Psoas muscle (tissue), 8 donors: ENCODE results near the gene UCK2. TPM values are rescaled to one million over a fixed set of nuclear protein-coding genes. Genes with fewer than 3 reads are reported as not detected.

Experiments
- ATAC-seq, 4 donors: fragments of 200-7000 bp; cut with Tn5 transposase; one replicate each; pipeline ENCODE4 v1.9.1; 2020; ENCODE audit warnings: moderate library complexity in 3 of 4, mild to moderate bottlenecking in 2 of 4
- DNase-seq, 2 donors: peaks; one replicate each; pipeline ENCODE4 v3.0.0-alpha.2; 2020
- H3K27ac ChIP-seq: fragments of 200-600 bp; one replicate; pipeline ENCODE4 v1.8.0; 2022
- H3K27me3 ChIP-seq, 3 donors: fragments of 200-600 bp in 1 of 3; one replicate each; pipeline versions ENCODE4 v1.6.1 to v1.8.0; 2013 to 2022; ENCODE audit warnings: low read length in 2 of 3, mild to moderate bottlenecking in 2 of 3, moderate library complexity in 1 of 3; ENCODE audit not compliant: insufficient read depth in 3 of 3
- H3K36me3 ChIP-seq, 2 donors: fragments of 200-600 bp in 1 of 2; one replicate each; pipeline versions ENCODE4 v1.6.1 to v1.8.0; 2013 to 2022; ENCODE audit warnings: low read depth in 1 of 2, mild to moderate bottlenecking in 1 of 2, moderate library complexity in 1 of 2; ENCODE audit not compliant: insufficient read depth in 1 of 2
- H3K4me1 ChIP-seq: fragments of 200-600 bp; one replicate; pipeline ENCODE4 v1.8.0; 2022
- H3K4me3 ChIP-seq: fragments of 200-600 bp; one replicate; pipeline ENCODE4 v1.8.0; 2022; ENCODE audit warnings: mild to moderate bottlenecking
- H3K9me3 ChIP-seq: fragments of 200-600 bp; one replicate; pipeline ENCODE4 v1.8.0; 2022
- CTCF ChIP-seq: fragments of 200-600 bp; IDR thresholded peaks from one replicate; pipeline ENCODE4 v1.8.0; 2022; ENCODE audit warnings: antibody characterized with exemption
- WGBS, 3 donors: extraction: QIAGEN DNeasy Blood & Tissue Kit; methylation state at CpG; one replicate each; pipeline versions ENCODE4 v1.1.6 to v1.1.7; 2013; 5-methylcytosine and 5-hydroxymethylcytosine counted together
- intact Hi-C, 2 donors: fragments of 100-400 bp; cut with DNase I; formaldehyde crosslinking; loops; one replicate each; pipeline versions ENCODE4 v1.11.0 to v1.14.2; 2022
- polyA plus RNA-seq, 3 donors: library from polyadenylated mRNA; stranded (reverse); fragments of 200-250 nt; gene quantifications; one replicate each; pipeline ENCODE4 v1.2.3, GENCODE V29; 2013
- total RNA-seq, 4 donors: library from RNA; stranded (reverse); fragmentation: NEBNext Ultra II Directional in 2 of 4; extraction: Animal tissue kit (Norgen Biotek cat#: 25700) in 2 of 4; gene quantifications; one replicate each; pipeline versions ENCODE4 v1.2.1 to v1.2.4, GENCODE V29; 2021 to 2023
- donor health status: healthy with polysubstance abuse.
- donor health status: DM: no; HTN: no; CAD: no; lungs with moderate emphysema.
- donor health status: Bipolar disorder and iron deficiency.
- donor health status: healthy.
- donor health status: DM: yes; HTN: yes; CAD: no.
- donor health status: DM: no; HTN: no; CAD: no.
- donor health status: DM: no; HTN: no; CAD: no.
- donor health status: DM: yes; HTN: yes; CAD: no.

UCK2 gene
- total and polyA plus RNA-seq, 7 donors: 14.6 to 273 (median 25.1) TPM

DNA sequence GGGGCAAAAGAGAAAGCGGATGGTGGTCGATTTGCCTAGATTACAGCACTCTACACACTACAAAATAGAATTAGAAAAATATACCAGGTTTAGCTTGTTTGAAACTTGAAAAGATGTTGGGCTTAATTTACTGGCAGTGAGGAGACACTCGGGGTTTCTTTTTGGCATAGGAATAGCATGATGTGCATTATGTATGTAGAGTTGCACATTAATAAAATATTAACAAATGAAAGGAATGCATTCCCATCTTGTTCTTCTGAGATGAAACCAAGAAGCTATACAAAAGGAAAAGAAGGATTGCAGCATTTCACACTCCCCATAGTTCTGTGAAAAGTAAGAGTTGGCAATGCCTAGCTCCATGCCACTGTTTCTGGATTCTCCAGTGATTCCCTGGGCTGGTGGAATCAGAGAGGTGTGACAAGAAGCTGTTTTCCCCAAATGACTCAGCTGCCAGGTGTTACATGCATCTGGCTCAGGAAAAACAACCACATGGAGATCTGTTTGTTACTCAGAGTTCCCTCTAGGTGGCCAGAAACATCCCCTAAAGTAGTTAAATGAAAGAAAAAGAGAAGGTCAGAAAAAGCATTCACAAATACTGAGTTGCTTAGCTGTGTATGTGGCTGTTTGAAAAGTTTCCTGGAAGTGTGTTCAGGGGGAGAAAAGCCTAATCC, 115.6 kb downstream of the UCK2 start:
- WGBS, 3 donors: 68 to 75% (median 74%) methylated on average over 3 of the region's 3 CpGs

DNA sequence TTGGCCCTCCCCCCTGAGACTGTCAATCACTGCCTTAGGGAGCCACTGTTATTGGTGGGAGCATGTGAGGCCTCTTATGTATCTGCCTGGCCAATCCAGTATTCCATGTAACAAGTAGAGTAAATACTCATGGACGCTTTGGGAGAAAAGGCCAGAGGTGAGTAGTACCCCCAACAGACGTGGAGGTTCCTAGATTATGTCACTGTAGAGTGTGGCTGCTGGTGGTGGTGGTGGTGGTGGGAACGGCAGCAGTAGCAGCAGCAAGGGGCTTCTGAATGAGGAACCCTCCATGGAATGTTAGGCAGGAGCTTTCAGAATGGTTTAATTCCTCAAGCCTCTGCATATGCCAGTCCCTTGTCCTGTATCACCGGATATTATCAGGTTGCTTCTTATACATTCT, 118.5 kb downstream of the UCK2 start:
- intact Hi-C loops: no loop called here
- WGBS, 3 donors: 79 to 86% (median 81%) methylated on average over 4 of the region's 4 CpGs
- ATAC-seq (no peak), DNase-seq (no peak)
- no peak overlapping the region for H3K27ac ChIP-seq
- H3K36me3 ChIP-seq: no peaks in the 10 kb centered on the region
- TF ChIP-seq CTCF: no peak
- H3K4me3 ChIP-seq: no peak overlapping the region
- no peaks in the 10 kb centered on the region for H3K9me3 ChIP-seq
- H3K4me1 ChIP-seq: no peaks in the 10 kb centered on the region
- peaks cover 0 to 4% (median 2%) of the 10 kb centered on the region in 3 donors for H3K27me3 ChIP-seq

More for the DNA sequence above, 115.6 kb downstream of the UCK2 start:
- no peaks in the 10 kb centered on the region for H3K9me3 ChIP-seq
- no peak overlapping the region for H3K27ac ChIP-seq
- TF ChIP-seq CTCF: no peak
- DNase-seq (no peak), ATAC-seq (no peak)
- no peaks in the 10 kb centered on the region for H3K4me1 ChIP-seq
- intact Hi-C loops: no loop called here
- H3K36me3 ChIP-seq: no peaks in the 10 kb centered on the region
- H3K4me3 ChIP-seq: no peak overlapping the region
- peaks cover 0 to 4% (median 2%) of the 10 kb centered on the region in 3 donors for H3K27me3 ChIP-seq

GRCh38 chr1:165947797-165948455, 120.5 kb downstream of the UCK2 start:
- Histone ChIP-seq H3K27me3 (peaks cover 0 to 2% (median 0%) of the 10 kb centered on the region in 3 donors), H3K4me1 (no peaks in the 10 kb centered on the region), H3K36me3 (no peaks in the 10 kb centered on the region), H3K4me3 (no peak overlapping the region), H3K9me3 (no peaks in the 10 kb centered on the region), H3K27ac (no peak overlapping the region)
- ATAC-seq (no peak), DNase-seq (no peak)
- WGBS, 3 donors: 93 to 98% (median 96%) methylated on average over 6 of the region's 6 CpGs
- intact Hi-C loops: no loop called here
- no peak for TF ChIP-seq CTCF

DNA sequence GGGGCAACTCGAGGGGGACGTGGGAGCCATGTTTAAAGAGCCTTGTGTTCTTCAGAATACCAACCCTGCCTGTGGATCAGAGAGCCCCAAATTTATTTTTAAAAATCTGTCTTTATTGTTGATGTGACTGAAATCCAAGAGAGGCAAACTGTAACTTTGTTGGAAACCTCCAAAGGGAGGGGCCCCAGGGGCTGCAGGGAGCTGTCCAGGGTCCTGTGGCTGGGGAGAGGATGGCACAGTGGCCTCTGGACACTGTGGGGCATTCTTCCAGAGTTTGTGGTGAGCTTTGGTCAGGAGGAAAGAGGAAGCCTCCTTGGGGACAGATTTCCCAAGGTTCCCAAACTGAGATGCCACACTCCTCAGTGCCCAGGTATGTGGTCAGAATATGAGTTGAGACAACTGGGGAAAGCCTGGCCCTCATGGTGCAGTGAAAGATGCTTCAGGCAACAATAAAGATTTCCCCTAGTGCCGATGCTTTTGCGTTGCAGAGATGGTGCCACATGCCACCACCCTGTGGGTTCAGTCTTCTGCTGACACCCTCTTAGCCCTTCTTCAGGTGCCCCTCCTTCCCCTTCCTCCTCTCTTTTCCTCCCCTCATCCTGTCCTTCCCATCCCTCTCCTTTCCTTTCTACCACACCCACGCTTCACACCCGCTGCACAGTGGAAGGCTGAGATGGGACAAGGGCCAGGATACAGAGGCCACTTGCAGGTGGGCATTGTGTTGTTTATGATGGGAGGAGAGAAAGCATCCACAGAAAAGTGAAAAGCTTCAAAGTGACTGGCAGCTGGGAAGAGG, 122.1 kb downstream of the UCK2 start:
- H3K4me1 ChIP-seq: no peaks in the 10 kb centered on the region
- 62 to 66% (median 64%) methylated on average over 6 of the region's 6 CpGs for WGBS, 3 donors
- TF ChIP-seq CTCF: no peak
- H3K36me3 ChIP-seq: no peaks in the 10 kb centered on the region
- ATAC-seq (no peak), DNase-seq (no peak)
- no peak overlapping the region for H3K27ac ChIP-seq
- H3K4me3 ChIP-seq: no peak overlapping the region
- intact Hi-C loops: no loop called here
- H3K9me3 ChIP-seq: no peaks in the 10 kb centered on the region
- H3K27me3 ChIP-seq: no peaks in the 10 kb centered on the region
